Measurements from ENCODE around the gene AXIN1.
"Not testable (repeated sequence)": the region's sequence is repeated elsewhere in the genome, so short reads cannot be mapped to it uniquely, and the experiment has no call there.

AXIN1 gene

GRCh38 chr16:333406-334094, 19.0 kb downstream of the AXIN1 start:
- no peak for DNase-seq (ENCODE audit: low spot score)

GRCh38 chr16:331181-331814, 21.2 kb downstream of the AXIN1 start:
- DNase-seq (ENCODE audit: low spot score) = not testable (repeated sequence)

GRCh38 chr16:330741-331140, 21.8 kb downstream of the AXIN1 start:
- DNase-seq (ENCODE audit: low spot score) = no peak

- DNase-seq (ENCODE audit: low spot score) = no peak
Measured at GRCh38 chr16:325375-326145, 27.0 kb downstream of the AXIN1 start.

GRCh38 chr16:324451-325334, 27.8 kb downstream of the AXIN1 start:
- DNase-seq (ENCODE audit: low spot score) = no peak

GRCh38 chr16:324201-324450, 28.4 kb downstream of the AXIN1 start:
- no peak for DNase-seq (ENCODE audit: low spot score)

- no peak for DNase-seq (ENCODE audit: low spot score)
Measured at GRCh38 chr16:322476-323143, 29.9 kb downstream of the AXIN1 start.

- no peak for DNase-seq (ENCODE audit: low spot score)
Measured at GRCh38 chr16:321532-321931, 31.0 kb downstream of the AXIN1 start.

- no peak for DNase-seq (ENCODE audit: low spot score)
Measured at GRCh38 chr16:320206-320605, 32.3 kb downstream of the AXIN1 start.

- DNase-seq (ENCODE audit: low spot score) = no peak
Measured at GRCh38 chr16:318628-319027, 33.9 kb downstream of the AXIN1 start.

GRCh38 chr16:317583-317982, 34.9 kb downstream of the AXIN1 start:
- no peak for DNase-seq (ENCODE audit: low spot score)

GRCh38 chr16:316741-317464, 35.6 kb downstream of the AXIN1 start:
- DNase-seq (ENCODE audit: low spot score) = no peak

GRCh38 chr16:314795-315299, 37.7 kb downstream of the AXIN1 start:
- no peak for DNase-seq (ENCODE audit: low spot score)

GRCh38 chr16:314351-314750, 38.2 kb downstream of the AXIN1 start:
- DNase-seq (ENCODE audit: low spot score) = no peak

- no peak for DNase-seq (ENCODE audit: low spot score)
Measured at GRCh38 chr16:311725-312124, 40.8 kb downstream of the AXIN1 start.

- DNase-seq (ENCODE audit: low spot score) = no peak
Measured at GRCh38 chr16:309476-309875, 43.0 kb downstream of the AXIN1 start.

- DNase-seq (ENCODE audit: low spot score) = no peak
Measured at GRCh38 chr16:307691-308312, 44.7 kb downstream of the AXIN1 start.

GRCh38 chr16:306911-307370, 45.6 kb downstream of the AXIN1 start:
- no peak for DNase-seq (ENCODE audit: low spot score)

- DNase-seq (ENCODE audit: low spot score) = no peak
Measured at GRCh38 chr16:305916-306626, 46.5 kb downstream of the AXIN1 start.
